Left lung (tissue), 10 donors: Measurements from ENCODE around the gene ACER3. TPM values are rescaled to one million over a fixed set of nuclear protein-coding genes. Genes with fewer than 3 reads are reported as not detected.

Source experiments
- ATAC-seq: fragments of 200-7000 bp; cut with Tn5 transposase; one replicate; pipeline ENCODE4 v1.9.1; 2020; ENCODE audit warnings: moderate library complexity
- DNase-seq, 4 donors: peaks; one replicate each; pipeline ENCODE4 v3.0.0-alpha.2; 2013 to 2020
- H3K27ac ChIP-seq, 2 donors: fragments of 200-600 bp; sonication (generic) in 1 of 2; one replicate each; pipeline versions ENCODE4 v1.5.0 to v1.8.0; 2020 to 2021
- H3K27me3 ChIP-seq, 2 donors: fragments of 200-600 bp; sonication (generic) in 1 of 2; one replicate each; pipeline versions ENCODE4 v1.5.0 to v1.8.0; 2020 to 2021
- H3K36me3 ChIP-seq, 2 donors: fragments of 200-600 bp; sonication (generic) in 1 of 2; one replicate each; pipeline versions ENCODE4 v1.5.0 to v1.8.0; 2020 to 2021
- H3K4me1 ChIP-seq, 2 donors: fragments of 200-600 bp; one replicate each; pipeline ENCODE4 v1.8.0; 2021
- H3K4me3 ChIP-seq, 2 donors: fragments of 200-600 bp; sonication (generic) in 1 of 2; one replicate each; pipeline versions ENCODE4 v1.5.0 to v1.8.0; 2020 to 2021; ENCODE audit warnings: mild to moderate bottlenecking in 1 of 2
- H3K9me3 ChIP-seq, 2 donors: fragments of 200-600 bp; sonication (generic) in 1 of 2; one replicate each; pipeline versions ENCODE4 v1.5.0 to v1.8.0; 2020 to 2021
- intact Hi-C, 2 donors: fragments of 100-400 bp; cut with DNase I; formaldehyde crosslinking; loops; one replicate each; pipeline versions ENCODE4 v1.11.2 to v1.14.2; 2022
- polyA plus RNA-seq, 6 donors: library from polyadenylated mRNA; unstranded; fragments of 120-200 nt; gene quantifications; one replicate each; pipeline ENCODE4 v1.2.1, GENCODE V29; 2013; ENCODE audit not compliant: insufficient read length in 6 of 6
- total RNA-seq, 2 donors: library from RNA; stranded (reverse); fragmentation: NEBNext Ultra II Directional; extraction: Animal tissue kit (Norgen Biotek cat#: 25700); gene quantifications; one replicate each; pipeline ENCODE4 v1.2.1, GENCODE V29; 2021
- TF ChIP-seq, protein P1 (sequence below), 2 donors: fragments of 200-600 bp; sonication (generic) in 1 of 2; IDR thresholded peaks; one replicate each; pipeline versions ENCODE4 v1.5.0 to v1.8.0; 2021; ENCODE audit warnings: antibody characterized with exemption in 2 of 2
- donor health status: DM: no; HTN: yes; CAD: no.
- donor health status: DM: no; HTN: no; CAD: no.

The ACER3 gene
- total and polyA plus RNA-seq, 8 donors, result 17.5 to 46.5 (median 24.6) TPM

DNA sequence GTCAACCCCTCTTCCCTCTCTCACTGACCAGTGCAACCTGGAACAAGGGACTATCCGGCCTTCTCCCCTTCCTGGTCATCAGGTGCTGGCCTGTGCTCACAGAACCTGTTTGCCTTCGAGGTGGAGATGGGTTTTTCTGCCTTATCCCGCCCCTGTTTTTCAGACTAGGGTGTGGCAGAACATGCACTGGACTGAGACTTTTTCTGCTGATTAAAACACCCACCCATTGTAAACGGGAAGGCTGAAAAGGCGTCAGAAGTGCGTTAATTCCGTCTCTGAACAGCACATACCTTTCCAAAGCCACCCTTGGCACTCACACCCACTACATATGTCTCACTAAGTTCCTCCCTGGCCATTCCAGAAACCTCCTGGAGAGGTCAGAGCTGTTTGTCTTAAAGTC, 169.1 kb downstream of the ACER3 start:
- Histone ChIP-seq H3K27me3 (peaks cover 0 to 20% of the 10 kb centered on the region in 2 donors), H3K27ac (no peak overlapping the region), H3K9me3 (no peaks in the 10 kb centered on the region), H3K4me1 (peaks cover 0 to 3% of the 10 kb centered on the region in 2 donors), H3K4me3 (no peak overlapping the region), H3K36me3 (no peaks in the 10 kb centered on the region)
- intact Hi-C loops, result no loop called here
- DNase-seq (no peak), ATAC-seq (peak; percentile 63)
- TF ChIP-seq, protein P1, sequence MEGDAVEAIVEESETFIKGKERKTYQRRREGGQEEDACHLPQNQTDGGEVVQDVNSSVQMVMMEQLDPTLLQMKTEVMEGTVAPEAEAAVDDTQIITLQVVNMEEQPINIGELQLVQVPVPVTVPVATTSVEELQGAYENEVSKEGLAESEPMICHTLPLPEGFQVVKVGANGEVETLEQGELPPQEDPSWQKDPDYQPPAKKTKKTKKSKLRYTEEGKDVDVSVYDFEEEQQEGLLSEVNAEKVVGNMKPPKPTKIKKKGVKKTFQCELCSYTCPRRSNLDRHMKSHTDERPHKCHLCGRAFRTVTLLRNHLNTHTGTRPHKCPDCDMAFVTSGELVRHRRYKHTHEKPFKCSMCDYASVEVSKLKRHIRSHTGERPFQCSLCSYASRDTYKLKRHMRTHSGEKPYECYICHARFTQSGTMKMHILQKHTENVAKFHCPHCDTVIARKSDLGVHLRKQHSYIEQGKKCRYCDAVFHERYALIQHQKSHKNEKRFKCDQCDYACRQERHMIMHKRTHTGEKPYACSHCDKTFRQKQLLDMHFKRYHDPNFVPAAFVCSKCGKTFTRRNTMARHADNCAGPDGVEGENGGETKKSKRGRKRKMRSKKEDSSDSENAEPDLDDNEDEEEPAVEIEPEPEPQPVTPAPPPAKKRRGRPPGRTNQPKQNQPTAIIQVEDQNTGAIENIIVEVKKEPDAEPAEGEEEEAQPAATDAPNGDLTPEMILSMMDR (IDR thresholded peaks at IDR 0.05), result no peak

DNA sequence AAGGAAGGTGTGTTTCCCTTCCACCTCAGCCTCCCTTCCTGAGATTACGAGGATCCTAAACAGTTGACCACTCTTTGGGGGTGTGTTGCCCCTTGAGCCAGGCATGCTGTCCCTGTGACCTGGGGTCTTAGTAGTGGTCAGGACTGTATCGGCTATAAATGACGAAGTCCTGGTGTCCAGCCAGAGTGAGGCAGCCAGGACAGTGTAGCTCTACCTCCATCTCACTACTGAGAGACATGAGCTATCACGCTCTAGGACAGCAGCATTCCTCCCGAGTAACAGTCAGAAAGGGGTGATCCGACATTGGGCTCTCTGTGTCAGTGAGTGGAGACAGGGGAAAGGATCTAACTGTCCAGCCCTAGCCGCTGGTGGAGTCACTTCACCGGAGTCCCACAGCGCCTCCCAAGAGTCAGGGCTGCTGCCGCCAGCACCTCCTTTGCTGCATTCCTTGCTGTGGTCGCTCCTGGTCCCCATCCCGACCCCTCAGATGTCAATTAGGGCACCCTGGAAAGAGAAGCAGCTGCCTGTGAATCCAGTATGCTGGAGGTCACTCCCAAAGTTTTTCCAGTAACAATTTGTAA, 170.2 kb downstream of the ACER3 start:
- Histone ChIP-seq H3K9me3 (no peaks in the 10 kb centered on the region), H3K36me3 (no peaks in the 10 kb centered on the region), H3K27me3 (peaks cover 0 to 20% of the 10 kb centered on the region in 2 donors), H3K4me3 (no peak overlapping the region), H3K4me1 (peaks cover 0 to 3% of the 10 kb centered on the region in 2 donors), H3K27ac (no peak overlapping the region)
- TF ChIP-seq, protein P1 (IDR thresholded peaks at IDR 0.05), result no peak
- DNase-seq, result no peak
- intact Hi-C loops, result no loop called here
- no peak for ATAC-seq

DNA sequence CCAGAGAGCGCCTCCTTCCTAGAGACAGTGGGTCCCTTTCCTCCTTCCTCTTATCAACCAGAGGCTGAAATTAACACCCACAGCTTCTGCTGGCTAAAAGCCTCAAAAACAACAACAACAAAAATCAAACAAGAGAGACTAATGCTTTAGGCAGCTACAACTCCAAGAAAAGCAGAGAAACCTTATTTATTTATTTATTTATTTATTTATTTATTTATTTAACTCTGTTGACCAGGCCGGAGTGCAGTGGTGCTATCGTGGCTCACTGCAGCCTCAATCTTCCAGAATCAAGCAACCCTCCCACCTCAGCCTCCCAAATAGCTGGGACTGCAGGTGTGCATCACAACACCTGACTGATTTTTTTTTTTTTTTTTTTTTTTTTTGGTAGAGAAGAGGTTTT, 170.9 kb downstream of the ACER3 start:
- H3K4me1 ChIP-seq, result peaks cover 0 to 3% of the 10 kb centered on the region in 2 donors
- H3K27ac ChIP-seq, result no peak overlapping the region
- no peaks in the 10 kb centered on the region for H3K36me3 ChIP-seq
- no peak overlapping the region for H3K4me3 ChIP-seq
- intact Hi-C loops, result no loop called here
- ATAC-seq (no peak), DNase-seq (no peak)
- H3K27me3 ChIP-seq, result peaks cover 0 to 21% of the 10 kb centered on the region in 2 donors
- H3K9me3 ChIP-seq, result no peaks in the 10 kb centered on the region
- TF ChIP-seq, protein P1 (IDR thresholded peaks at IDR 0.05), result no peak

DNA sequence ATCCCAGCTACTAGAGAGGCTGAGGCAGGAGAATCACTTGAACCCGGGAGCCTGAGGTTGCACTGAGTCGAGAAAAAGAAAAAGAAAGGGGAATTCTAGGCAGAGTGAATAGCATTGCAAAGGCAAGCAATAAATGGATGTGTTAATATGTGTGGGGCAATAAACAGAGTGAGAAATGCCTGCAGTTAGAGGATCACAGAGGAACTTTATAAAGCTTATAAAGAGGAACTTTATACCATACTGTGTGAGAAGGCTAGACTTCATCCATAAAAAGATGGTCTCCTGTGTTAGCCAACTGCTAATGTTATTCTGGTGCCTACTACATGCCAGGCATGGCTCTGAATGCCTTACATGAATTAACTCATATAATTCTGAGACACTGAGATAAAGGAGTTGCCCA, 174.3 kb downstream of the ACER3 start:
- TF ChIP-seq, protein P1 (IDR thresholded peaks at IDR 0.05), result no peak
- H3K27ac ChIP-seq, result no peak overlapping the region
- peaks cover 7 to 51% of the 10 kb centered on the region in 2 donors for H3K27me3 ChIP-seq
- DNase-seq (no peak), ATAC-seq (no peak)
- intact Hi-C loops, result no loop called here
- H3K9me3 ChIP-seq, result no peaks in the 10 kb centered on the region
- peaks cover 6 to 8% of the 10 kb centered on the region in 2 donors for H3K4me1 ChIP-seq
- H3K4me3 ChIP-seq, result no peak overlapping the region
- no peaks in the 10 kb centered on the region for H3K36me3 ChIP-seq

DNA sequence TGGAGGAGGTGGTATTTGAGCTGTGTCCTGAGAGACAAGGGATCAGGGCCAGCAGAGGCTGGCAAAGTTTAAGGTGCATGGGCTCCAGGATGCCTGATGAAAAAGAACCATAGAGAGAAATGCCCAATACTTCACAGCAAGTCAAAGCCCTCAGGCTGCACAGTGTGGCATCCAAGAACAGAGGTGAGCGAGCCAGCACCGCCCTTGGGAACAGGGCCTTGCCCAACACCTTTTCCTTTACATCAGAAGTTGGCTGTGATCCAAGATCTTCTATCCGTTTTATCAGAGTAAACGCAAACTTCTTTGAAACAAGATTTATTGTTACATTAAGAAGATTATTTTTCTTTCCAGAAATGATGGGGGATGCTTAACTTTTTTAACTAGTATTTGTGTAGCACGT, 174.9 kb downstream of the ACER3 start:
- peak in 1 of 4 donors; percentile 39 for DNase-seq
- peak; percentile 61 for ATAC-seq
- H3K27me3 ChIP-seq, result peaks cover 13 to 51% of the 10 kb centered on the region in 2 donors
- intact Hi-C loops, result no loop called here
- H3K27ac ChIP-seq, result no peak overlapping the region
- no peaks in the 10 kb centered on the region for H3K36me3 ChIP-seq
- TF ChIP-seq, protein P1 (IDR thresholded peaks at IDR 0.05), result no peak
- H3K4me1 ChIP-seq, result peaks cover 7 to 14% of the 10 kb centered on the region in 2 donors
- no peaks in the 10 kb centered on the region for H3K9me3 ChIP-seq
- H3K4me3 ChIP-seq, result no peak overlapping the region
